ENCODE measurements around the gene SLC22A7. TPM values are rescaled to one million over a fixed set of nuclear protein-coding genes. Genes with fewer than 3 reads are reported as not detected.

Gene SLC22A7
- total and polyA plus RNA-seq, 4 donors, result not detected

GRCh38 chr6:43318011-43318410 is 20.0 kb downstream of the SLC22A7 start:
- TF ChIP-seq CTCF (IDR thresholded peaks at IDR 0.05; ENCODE audit: control extremely low read depth, extremely low read depth), result no peak
- H3K27ac ChIP-seq (ENCODE audit: low read depth in 1 of 2, low read length in 1 of 2), result no peak overlapping the region
- 76 to 87% methylated on average over 2 of the region's 2 CpGs for WGBS, 2 donors
- H3K4me3 ChIP-seq, result no peak overlapping the region
- H3K9me3 ChIP-seq (ENCODE audit: control insufficient read depth in 4 of 4, insufficient read depth in 3 of 4, low read length in 3 of 4), result no peaks in the 10 kb centered on the region
- H3K9ac ChIP-seq (ENCODE audit: insufficient read depth in 1 of 2, low read length in 2 of 2), result no peak overlapping the region
- no peak for ATAC-seq (ENCODE audit: insufficient read depth, low FRiP score)
- peaks cover 0 to 1% (median 0%) of the 10 kb centered on the region in 4 donors for H3K36me3 ChIP-seq (ENCODE audit: control insufficient read depth in 4 of 4, insufficient read depth in 4 of 4, low read length in 4 of 4)
- no peaks in the 10 kb centered on the region for H3K27me3 ChIP-seq (ENCODE audit: control insufficient read depth in 3 of 3, insufficient read depth in 3 of 3, low read length in 2 of 3)
- no peaks in the 10 kb centered on the region for H3K4me1 ChIP-seq (ENCODE audit: control insufficient read depth in 5 of 5, insufficient read depth in 5 of 5, low read length in 5 of 5)
- no peak for DNase-seq

- H3K9ac ChIP-seq (ENCODE audit: insufficient read depth in 1 of 2, low read length in 2 of 2), result no peak overlapping the region
- H3K9me3 ChIP-seq (ENCODE audit: control insufficient read depth in 4 of 4, insufficient read depth in 3 of 4, low read length in 3 of 4), result no peaks in the 10 kb centered on the region
- no peak for TF ChIP-seq CTCF (IDR thresholded peaks at IDR 0.05; ENCODE audit: control extremely low read depth, extremely low read depth)
- DNase-seq, result no peak
- 48 to 50% methylated on average over 1 of the region's 1 CpG for WGBS, 2 donors
- no peak for ATAC-seq (ENCODE audit: insufficient read depth, low FRiP score)
- H3K27ac ChIP-seq (ENCODE audit: low read depth in 1 of 2, low read length in 1 of 2), result no peak overlapping the region
- peaks cover 0 to 3% (median 0%) of the 10 kb centered on the region in 5 donors for H3K4me1 ChIP-seq (ENCODE audit: control insufficient read depth in 5 of 5, insufficient read depth in 5 of 5, low read length in 5 of 5)
- H3K4me3 ChIP-seq, result no peak overlapping the region
- H3K27me3 ChIP-seq (ENCODE audit: control insufficient read depth in 3 of 3, insufficient read depth in 3 of 3, low read length in 2 of 3), result no peaks in the 10 kb centered on the region
- H3K36me3 ChIP-seq (ENCODE audit: control insufficient read depth in 4 of 4, insufficient read depth in 4 of 4, low read length in 4 of 4), result peaks cover 0 to 8% (median 1%) of the 10 kb centered on the region in 4 donors
Observed at GRCh38 chr6:43325876-43326275, 27.8 kb downstream of the SLC22A7 start.

- H3K9me3 ChIP-seq (ENCODE audit: control insufficient read depth in 4 of 4, insufficient read depth in 3 of 4, low read length in 3 of 4), result no peaks in the 10 kb centered on the region
- H3K4me1 ChIP-seq (ENCODE audit: control insufficient read depth in 5 of 5, insufficient read depth in 5 of 5, low read length in 5 of 5), result peaks cover 0 to 3% (median 0%) of the 10 kb centered on the region in 5 donors
- H3K27ac ChIP-seq (ENCODE audit: low read depth in 1 of 2, low read length in 1 of 2), result peak overlapping the region in 1 of 2 donors; percentile 85
- peaks cover 2 to 8% (median 3%) of the 10 kb centered on the region in 4 donors for H3K36me3 ChIP-seq (ENCODE audit: control insufficient read depth in 4 of 4, insufficient read depth in 4 of 4, low read length in 4 of 4)
- no peak overlapping the region for H3K4me3 ChIP-seq
- ATAC-seq (ENCODE audit: insufficient read depth, low FRiP score) (no peak), DNase-seq (no peak)
- no peak overlapping the region for H3K9ac ChIP-seq (ENCODE audit: insufficient read depth in 1 of 2, low read length in 2 of 2)
- no peaks in the 10 kb centered on the region for H3K27me3 ChIP-seq (ENCODE audit: control insufficient read depth in 3 of 3, insufficient read depth in 3 of 3, low read length in 2 of 3)
- 40 to 64% methylated on average over 1 of the region's 1 CpG for WGBS, 2 donors
- no peak for TF ChIP-seq CTCF (IDR thresholded peaks at IDR 0.05; ENCODE audit: control extremely low read depth, extremely low read depth)
Observed at GRCh38 chr6:43328528-43328927, 30.5 kb downstream of the SLC22A7 start.

GRCh38 chr6:43331470-43331869 is 33.4 kb downstream of the SLC22A7 start:
- no peak overlapping the region for H3K4me3 ChIP-seq
- no peaks in the 10 kb centered on the region for H3K9me3 ChIP-seq (ENCODE audit: control insufficient read depth in 4 of 4, insufficient read depth in 3 of 4, low read length in 3 of 4)
- no peak overlapping the region for H3K27ac ChIP-seq (ENCODE audit: low read depth in 1 of 2, low read length in 1 of 2)
- H3K36me3 ChIP-seq (ENCODE audit: control insufficient read depth in 4 of 4, insufficient read depth in 4 of 4, low read length in 4 of 4), result peaks cover 0 to 6% (median 5%) of the 10 kb centered on the region in 4 donors
- no peak for TF ChIP-seq CTCF (IDR thresholded peaks at IDR 0.05; ENCODE audit: control extremely low read depth, extremely low read depth)
- no peaks in the 10 kb centered on the region for H3K27me3 ChIP-seq (ENCODE audit: control insufficient read depth in 3 of 3, insufficient read depth in 3 of 3, low read length in 2 of 3)
- DNase-seq, result no peak
- H3K4me1 ChIP-seq (ENCODE audit: control insufficient read depth in 5 of 5, insufficient read depth in 5 of 5, low read length in 5 of 5), result peaks cover 0 to 7% (median 0%) of the 10 kb centered on the region in 5 donors
- no peak for ATAC-seq (ENCODE audit: insufficient read depth, low FRiP score)
- 34 to 65% methylated on average over 1 of the region's 1 CpG for WGBS, 2 donors
- no peak overlapping the region for H3K9ac ChIP-seq (ENCODE audit: insufficient read depth in 1 of 2, low read length in 2 of 2)

All from lung (tissue), 12 donors.